HG02938 (cell line): ENCODE measurements around the gene PERCC1.

Experiments used
- ATAC-seq: cut with Tn5 transposase; IDR thresholded peaks from one replicate; pipeline ENCODE4 v1.9.1; 2021; ENCODE audit warnings: mild to moderate bottlenecking, moderate library complexity; ENCODE audit not compliant: unreplicated experiment

The PERCC1 gene

DNA sequence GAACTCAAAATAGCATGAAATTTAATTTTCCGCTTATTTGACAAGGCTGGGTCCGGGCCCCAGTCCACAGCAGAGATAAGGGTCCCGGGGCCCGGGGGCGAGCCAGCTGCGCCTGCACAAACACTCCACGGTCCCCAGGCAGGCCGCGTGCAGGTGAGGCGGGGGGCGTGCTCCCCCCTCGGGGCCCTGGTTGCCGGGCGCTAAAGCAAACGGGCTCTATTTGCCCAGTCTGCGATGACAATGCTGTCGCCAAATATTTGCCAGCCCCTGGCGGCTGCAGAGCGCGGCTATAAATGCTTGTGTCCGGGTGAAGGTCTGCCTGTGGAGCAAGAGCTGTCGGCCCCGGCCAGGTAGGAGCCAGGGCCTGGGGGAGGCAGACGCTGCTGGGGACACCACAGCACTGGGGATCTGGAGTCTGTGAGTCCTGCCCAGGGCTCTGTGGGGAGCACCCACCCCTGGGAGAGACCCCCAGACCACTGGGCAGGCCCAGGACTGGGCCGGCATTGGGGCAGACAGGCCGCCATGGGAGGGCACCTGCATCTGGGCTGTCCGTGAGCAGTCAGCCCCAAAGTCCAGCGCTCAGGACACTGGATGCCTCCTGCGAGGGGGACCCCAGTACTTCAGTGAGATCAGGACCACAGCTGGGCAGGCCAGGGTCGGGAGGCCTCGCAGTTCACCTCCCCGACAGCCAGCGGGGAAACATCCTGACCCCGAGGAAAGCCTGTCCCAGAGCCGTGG, at the start of gene PERCC1:
TSS of gene PERCC1 (plus strand) at position 320 of the 738 bp plus-strand sequence. CDS start 1,516 bp downstream, outside the sequence.
- ATAC-seq = no peak

DNA sequence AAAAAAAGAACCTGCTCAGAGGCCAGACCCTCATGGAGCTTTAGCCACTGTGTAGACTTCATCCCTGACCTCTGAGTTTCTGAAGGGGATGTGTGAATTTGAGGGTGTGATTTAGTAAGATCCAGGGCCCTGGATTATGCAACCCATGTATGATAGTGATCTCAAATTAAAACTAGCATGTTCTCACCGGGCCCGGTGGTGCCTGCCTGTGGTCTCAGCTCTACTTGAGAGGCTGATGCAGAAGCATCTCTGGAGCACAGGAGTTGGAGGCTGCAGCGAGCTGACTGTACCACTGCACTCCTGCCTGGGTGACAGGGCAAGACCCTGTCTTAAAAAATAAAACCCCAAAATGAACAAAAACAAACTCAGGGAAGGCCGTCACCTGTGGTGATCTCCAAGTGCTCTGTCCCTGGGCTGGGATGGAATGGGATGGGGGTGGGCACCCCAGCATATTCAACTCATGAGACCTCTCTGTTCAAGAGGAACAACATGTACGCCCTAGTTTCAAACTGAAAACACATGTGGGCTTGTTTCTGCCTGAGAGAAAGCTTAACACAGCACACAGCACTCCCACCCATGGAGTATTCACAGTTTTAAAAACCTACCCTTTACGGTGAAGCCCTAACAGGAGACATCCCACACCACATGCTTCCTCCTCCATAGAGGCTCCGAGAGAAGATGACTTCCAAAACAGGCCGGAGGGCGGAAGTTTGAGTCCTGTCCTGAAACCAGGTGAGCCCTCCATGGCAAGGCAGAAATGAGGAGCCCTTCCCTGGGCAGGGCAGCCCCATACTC, 49.1 kb upstream of the PERCC1 start:
- ATAC-seq = no peak

DNA sequence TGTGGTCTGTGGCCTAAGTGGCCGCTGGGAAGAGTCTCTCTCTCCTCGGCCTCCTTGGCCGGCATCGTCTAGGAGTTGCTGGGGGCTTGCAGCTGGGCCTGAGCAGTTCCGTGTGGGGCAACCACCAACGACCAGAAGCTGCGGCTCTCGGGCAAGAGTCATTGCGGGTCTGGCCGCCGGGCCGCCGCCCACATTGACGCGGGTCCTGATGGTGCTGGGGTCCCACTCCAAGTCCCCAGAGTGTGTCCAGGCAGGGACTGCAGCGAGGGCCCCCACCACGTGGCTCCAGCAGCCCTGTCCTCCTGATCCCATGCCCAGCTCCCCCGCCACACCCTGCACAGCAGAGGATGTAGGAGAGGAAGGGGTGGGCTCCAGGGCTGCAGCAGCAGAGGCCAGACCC, 47.3 kb upstream of the PERCC1 start:
- ATAC-seq = no peak

DNA sequence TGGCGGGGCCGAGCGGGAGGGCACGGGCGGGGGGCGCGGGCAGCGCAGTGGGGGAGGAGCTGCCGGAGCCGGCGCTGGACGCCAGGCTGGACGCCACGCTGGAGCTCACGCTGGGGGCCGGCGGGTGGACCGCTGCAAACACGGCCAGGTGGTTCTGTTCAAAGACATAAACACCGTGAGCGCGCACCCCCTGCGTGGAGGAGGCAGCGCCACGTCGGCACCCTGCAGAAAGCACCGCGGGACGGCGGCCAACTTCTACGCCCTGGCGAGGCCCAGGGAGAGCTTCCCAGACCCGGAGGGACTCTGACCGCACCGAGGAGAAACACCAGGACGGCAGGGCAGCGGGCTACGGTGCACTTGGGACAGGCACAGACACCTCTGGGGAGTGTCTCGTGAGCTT, 45.6 kb upstream of the PERCC1 start:
- no peak for ATAC-seq

DNA sequence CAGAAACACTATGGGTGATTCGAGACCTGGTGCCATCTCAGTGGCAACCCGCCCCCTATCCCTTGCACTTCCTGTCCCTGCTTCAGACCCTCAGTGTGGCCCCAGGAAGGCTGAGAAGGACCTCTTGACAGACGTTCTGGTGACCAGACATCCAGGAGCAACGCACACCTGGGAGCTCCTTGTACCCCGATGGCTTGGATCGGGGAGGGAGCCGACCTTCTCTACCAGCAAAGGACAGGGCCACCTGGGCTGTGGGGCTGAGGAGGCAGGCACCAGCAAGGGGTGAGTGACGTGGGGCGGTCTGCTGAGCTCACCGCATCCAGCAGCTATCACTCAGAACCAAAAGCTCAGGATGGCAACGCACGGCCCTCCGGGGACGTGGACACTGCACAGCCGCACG, 43.5 kb upstream of the PERCC1 start:
- no peak for ATAC-seq

DNA sequence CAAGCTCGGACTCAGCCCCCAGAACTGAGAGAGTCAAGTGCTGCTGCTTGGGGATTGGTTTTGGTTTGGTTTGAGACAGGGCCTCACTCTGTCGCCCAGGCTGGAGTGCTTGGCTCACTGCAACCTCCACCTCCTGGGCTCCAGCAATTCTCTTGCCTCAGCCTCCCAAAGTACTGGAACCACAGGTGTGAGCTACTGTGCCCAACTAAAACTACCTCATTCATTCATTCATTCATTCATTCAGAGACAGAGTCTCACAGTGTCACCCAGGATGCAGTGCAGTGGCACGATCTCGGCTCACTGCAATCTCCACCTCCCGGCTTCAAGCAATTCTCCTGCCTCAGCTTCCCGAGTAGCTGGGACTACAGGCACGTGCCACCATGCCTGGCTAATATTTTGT, 41.1 kb upstream of the PERCC1 start:
- no peak for ATAC-seq

DNA sequence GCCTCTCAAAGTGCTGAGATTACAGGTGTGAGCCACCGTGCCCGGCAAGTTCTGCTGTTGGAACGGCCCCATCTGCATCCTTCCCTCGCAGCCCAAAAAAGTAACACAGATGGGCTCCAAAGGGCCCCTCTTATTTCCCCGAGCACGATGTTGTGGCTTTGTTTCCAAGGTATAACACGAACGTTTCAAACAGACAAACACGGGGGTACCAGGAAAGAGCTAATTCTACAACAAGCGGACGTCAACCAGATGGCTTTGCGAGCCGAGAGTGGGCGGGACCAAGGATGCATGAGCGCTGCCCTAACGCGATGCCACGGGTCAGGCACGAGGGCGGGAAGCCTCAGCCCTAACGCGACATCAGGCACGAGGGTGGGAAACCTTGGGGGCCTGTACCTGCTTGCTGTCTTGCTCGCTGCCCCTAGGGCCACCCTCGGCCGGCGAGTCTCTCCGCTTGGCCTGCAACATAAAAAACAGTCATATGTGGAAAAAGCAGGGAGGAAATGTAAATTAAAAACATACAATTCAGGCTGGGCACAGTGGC, 40.6 kb upstream of the PERCC1 start:
- ATAC-seq = no peak

DNA sequence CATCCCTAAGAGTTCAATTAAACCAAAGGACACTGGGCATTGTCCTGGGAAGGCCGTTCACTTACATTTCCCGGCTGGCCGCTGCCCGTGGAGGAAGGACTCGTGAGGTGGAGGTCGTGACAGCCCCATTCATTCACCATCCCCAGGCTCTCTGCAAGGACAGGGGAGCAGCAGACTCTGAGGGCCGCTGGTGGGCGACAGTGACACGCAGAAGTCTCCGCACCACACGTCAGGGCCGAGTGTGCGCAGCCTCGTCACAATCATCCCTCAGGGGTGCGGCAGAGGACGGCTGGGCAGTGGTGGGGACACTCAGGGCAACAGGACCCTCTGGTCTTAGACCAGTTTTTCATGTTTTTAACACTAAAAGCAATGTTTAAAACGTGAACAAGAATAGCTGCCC, 38.1 kb upstream of the PERCC1 start:
- no peak for ATAC-seq

DNA sequence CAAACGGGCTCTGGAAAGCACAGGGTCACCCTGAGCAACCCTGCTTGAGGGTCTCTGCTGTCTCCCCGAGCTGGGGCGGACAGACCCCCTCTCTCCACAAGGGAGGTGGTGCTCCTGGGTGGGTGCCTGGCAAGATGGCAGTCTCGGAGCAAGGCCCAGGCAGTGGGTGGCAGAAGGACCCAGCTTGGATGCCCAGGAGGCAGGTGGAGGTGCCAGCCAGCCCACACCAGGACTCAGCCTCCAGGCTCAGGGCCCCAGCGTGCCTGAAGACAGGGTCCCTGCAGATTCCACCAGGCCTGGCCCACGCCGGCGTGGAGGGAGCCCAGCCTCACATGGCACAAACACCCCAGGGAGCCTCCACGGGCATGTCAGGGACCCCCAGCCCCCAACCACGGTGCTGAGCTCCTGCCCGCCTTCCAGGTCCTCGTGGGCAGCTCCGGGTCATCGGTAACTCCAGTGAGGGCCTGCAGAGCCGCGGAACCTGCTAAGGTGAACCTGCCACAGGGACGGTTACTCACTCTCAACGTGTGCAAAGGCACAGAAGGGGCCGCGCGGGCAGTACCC, 37.2 kb upstream of the PERCC1 start:
- ATAC-seq = no peak

DNA sequence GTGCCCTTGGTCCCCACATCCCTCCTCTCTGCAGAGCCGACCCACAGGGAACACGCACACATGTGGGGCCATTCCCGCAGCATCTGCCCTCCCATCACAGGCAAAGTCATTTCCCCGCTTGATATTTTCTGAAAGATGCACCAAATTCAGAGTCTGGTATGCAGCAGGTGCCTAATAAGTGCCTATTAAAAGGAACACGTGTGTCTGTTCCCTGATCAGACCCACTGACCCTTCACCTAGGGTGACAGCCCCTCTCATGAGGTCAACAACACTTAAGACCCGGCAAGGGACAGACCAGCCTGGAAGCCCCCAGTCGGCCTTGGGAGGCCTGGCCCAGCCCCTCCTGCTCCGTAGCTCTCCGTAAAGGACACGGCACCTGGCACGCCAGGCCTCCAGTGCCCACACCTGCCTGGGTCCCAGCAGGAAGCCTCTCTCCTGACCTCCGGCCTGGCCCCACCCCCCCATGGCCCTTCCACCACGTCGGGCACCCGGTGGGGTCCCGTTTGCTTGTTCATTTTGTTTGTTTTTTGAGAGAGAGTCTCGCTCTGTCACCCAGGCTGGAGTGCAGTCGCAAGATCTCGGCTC, 36.4 kb upstream of the PERCC1 start:
- ATAC-seq = no peak

DNA sequence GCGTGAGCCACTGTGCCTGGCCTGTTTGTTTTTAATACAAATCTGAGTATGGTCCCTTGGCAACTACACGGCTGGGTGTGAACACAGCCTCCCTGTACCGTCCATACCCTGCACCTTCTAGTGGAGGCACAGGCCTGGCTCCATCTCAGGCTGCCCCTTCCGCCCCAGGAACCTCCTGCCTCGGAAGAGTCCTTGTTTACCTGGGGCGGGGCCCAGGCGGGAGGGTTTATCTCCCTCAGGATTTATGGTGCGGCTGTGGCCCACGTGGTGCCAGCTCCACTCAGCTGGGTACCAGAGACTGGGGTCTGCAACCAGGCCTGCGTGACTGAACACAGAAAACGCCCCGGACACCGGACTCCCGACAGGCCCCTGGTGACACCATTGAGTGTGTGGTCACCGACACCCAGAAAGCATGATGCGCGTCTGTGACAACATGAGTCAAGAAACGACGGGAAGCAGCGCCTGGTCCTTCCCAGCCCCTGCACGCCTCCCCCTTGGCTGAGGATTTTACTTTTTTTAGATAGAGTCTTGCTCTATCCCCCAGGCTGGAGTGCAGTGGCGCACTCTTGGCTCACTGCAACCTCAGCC, 35.3 kb upstream of the PERCC1 start:
- no peak for ATAC-seq

DNA sequence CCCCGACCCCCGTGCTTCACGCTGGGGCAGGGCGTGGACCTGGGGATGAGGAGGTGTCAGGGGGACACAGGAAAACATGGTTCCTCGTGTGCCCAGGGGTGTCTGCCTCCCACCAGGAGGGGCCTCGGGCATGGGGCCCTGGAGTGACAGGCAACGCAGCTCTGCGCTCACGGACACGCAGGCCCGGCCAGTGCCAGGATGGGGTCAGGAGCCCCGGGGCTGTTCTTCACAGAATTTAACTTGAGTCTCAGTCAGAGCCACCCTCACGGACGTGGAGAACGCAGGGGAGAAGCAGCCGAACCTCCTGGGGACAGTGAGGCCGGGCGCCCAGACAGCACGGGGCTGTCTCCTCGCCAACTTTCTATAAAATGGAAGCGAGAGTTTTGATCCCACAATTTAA, 33.1 kb upstream of the PERCC1 start:
- no peak for ATAC-seq

DNA sequence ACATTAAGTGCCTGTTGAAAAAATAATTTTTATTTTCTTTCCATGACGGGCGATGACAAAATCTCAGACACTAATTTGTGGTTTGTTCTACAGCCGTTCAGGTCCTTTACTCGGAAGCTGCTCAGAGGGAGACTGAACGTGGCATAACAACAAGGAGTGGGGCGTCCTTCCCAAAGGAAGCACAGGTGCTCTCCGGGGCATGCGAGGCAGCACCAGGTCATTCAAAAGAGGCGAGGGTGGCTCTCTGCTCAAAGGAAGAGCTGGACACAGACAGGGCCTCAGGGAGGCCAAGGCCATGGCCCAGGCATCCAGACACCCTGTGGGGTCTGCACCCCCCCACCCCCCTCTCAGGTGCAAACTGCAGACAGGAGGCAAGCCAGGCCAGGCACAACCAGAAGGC, 32.5 kb upstream of the PERCC1 start:
- no peak for ATAC-seq

DNA sequence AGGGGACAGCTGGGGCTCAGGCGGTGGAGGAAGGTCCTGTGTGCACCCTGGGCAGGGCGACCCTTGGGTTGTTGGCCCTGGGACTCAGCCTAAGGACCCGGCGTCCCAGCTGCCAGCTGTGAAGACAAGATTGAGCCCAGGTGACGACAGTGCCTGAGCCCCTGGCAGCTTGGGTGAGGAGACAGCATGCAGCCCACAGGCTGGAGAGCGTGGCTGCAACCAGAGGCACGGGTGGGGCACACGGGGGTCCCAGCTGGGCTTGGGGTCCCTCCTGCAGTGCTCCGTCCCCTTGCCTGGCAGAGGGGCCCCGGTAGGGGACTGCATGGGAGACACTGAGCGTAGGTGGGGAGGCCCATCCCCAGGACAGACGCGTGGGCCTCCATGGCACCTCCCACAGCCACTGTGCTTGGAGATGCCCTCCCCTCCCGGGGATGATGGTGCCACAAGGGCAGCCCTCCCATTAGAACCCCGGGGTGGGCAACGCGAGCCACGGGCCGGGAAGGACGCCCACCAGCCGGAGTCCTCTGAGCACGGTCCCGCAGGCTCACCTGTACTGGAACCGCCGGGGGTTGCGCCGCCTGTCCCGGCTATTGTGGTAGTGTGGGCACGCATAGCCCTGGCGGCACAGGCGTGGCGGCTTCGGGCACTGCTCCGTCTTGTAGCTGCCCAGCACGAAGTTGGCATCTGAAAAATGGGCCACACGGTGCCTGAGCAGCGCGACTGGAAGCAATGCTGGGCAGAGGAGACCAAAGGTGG, 31.9 kb upstream of the PERCC1 start:
- ATAC-seq = no peak

DNA sequence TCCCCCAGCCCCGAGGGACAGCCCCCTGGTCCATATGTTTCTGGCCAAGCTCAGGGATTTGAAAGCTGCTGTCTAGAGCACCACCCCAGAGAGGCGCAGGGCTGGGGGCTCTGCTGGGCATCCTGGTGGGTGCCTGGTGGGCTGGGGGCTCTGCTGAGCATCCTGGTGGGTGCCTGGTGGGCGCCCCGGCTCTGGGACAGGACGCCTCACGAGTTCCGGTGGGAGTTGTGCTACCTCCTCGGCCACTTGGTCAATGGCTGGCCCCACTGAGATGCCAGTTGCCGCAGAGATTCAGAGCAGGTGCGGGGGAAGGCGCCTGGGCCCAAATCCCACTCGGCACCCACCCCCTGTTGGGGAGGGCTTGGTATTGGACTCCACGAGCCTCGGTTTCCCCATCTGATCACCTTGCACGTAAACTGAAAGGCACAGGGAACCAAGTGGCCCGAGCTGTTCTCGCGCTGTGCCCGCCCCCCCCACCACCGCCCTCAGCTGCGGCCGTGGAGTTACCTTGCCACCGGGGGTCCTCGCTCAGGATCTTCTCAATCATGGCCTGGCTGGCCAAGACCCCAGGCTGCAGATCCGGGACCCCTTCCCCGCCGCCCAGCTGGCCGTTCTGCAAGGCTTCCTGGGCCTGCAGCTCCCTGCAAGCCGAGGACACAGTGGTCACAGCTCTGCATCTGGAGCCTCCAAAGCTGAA, 29.7 kb upstream of the PERCC1 start:
- no peak for ATAC-seq

DNA sequence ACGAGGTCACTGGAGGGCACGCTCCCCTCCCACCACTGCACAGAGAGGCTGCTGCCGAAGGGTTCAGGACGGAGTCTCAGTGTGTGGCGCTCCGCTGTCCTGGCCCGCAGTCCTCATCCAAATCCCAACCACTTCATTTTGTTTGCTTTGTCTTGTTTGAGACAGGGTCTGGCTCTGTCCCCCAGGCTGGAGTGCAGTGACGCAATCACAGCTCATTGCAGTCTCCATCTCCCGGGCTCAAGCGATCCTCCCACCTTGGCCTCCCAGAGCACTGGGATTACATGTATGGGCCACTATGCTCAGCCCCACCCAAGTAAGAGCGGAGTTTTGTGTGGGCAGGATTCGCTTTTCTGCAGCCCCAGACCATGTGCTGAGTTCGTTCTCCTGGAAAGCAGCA, 29.1 kb upstream of the PERCC1 start:
- ATAC-seq = no peak

DNA sequence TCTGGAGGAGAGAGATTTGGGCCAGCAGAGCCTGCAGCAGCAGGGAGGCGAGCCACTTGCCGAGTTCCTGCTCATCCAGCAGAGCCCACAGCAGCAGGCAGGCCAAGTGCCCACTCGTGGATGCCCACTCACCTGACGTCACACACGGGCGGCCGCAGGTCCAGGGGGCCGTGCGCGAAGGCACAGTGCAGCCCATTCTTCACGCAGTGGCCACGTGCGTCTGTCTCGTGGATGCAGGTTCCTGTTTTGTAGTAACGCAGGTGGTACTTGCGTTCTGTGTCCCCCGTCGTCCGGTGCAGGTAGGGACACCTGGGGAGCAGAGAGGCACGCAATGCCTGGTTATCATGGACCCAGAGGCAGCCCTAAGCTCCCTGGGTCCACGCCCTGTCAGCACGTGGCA, 27.8 kb upstream of the PERCC1 start:
- ATAC-seq = no peak

DNA sequence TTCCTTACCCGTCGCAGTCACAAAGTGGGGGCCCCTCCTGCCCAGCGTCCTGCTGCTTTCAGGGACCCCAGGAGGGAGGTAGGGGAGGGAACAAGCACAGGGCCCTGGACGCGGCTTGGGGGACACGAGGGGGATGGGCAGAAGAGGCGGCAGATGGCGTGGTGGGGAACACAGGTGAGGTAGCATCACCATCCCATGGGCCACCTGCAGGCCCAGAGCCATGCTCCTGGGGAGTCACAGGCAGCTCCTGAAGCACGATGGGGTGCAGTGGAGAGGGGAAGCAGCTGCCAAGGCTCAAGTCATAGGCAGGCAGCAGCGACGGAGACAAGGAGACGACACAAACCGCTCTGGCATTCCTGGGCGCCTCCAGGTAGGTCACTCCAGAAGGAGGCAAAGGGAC, 27.1 kb upstream of the PERCC1 start:
- ATAC-seq = no peak

DNA sequence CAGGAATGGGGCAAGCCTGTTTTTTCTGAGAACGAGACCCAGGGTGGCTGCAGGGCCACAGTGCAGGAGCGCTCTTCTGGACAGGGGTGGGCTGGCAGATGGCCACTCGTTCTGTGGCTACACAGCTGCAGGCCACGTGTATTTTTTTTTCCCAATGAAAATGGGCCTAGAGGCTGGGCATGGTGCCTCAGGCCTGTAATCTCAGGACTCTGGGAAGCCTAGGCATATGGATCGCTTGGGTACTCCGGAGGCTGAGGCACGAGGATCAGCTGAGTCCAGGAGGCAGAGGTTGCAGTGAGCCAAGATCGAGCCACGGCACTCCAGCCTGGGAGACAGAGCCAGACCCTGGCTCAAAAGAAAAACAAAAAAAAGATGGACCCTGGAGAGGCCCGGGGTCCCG, 23.1 kb upstream of the PERCC1 start:
- no peak for ATAC-seq
